Measurements from ENCODE around the gene NRTN. TPM values are rescaled to one million over a fixed set of nuclear protein-coding genes. Genes with fewer than 3 reads are reported as not detected.
A peak's percentile ranks its signal among the peaks of the same experiment; 100 is the strongest.

NRTN gene, protein sequence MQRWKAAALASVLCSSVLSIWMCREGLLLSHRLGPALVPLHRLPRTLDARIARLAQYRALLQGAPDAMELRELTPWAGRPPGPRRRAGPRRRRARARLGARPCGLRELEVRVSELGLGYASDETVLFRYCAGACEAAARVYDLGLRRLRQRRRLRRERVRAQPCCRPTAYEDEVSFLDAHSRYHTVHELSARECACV
- total RNA-seq (2022): 2.6 and 3.9 TPM in 2 replicates
- Bru-seq, nascent RNA: percentile 31 among the genes with signal in this experiment
- percentile 22 among the genes with signal in this experiment for BruChase-seq, experiment 1, labeled RNA remaining after a 2-hour chase
- percentile 39 among the genes with signal in this experiment for BruChase-seq, experiment 2, labeled RNA remaining after a 6-hour chase
- long read RNA-seq, partial matches to known transcripts: 0 of 11 reads
- long read RNA-seq, other reads (novel, unspliced or antisense): 11 of 11 reads

DNA sequence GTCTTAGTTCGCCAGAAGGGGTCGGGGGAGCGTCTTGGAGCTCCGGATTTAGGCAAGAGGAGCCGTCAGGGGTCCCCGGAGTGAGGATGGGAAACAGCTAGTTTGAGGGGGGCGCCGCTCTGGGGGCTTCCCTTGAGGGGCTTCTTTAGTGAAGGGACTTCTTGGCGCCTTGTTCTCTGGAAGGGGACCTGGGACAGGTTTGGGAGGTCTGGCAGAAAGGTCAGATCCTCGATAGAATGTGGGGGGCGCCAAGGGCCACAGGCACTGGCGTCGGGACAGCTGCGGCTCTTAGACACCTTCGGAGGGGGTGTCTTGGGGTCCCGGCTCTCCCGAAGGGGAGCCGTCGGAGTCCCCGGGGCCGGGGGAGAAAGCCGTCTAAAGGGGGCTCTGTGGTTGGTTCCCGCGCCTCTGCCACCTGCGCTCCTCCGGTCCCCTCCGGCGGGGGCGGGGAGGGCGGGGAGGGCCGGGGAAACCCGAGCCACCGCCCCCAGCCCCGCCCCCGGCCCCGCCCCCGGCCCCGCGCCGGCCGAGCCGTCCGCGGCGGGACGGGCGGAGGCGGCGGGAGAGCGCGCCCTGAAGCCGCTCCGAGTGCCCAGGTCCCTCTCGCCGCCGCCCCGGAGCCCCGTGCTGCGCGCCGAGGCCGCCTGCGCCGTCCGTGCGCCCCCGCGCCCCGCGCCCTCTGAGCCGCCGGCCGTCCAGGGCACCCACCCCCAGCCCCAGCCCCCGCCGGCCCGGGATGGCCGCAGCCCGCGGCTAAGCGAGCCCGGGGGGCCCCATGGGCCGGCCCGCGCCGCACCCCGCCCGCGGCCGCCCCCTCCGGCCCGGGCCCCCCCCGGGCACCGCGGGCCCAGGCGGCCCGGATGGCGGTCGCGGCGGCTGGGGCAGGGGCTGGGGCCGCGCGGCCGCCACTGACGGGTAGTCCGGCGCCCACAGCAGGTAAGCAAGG is at the start of gene NRTN:
NRTN (plus strand) TSS at position 552 of the 946 bp plus-strand sequence. CDS start 19,099 bp downstream, outside the sequence.
- peak within 1 kb of the TSS; percentile 53 for H3K27ac Mint-ChIP-seq (ENCODE audit: unreplicated experiment)
- no peaks in the 10 kb centered on the region for H3K4me1 Mint-ChIP-seq (ENCODE audit: low read depth, unreplicated experiment)
- peak in 1 of 2 experiments; percentile 2 for TF ChIP-seq CTCF (IDR thresholded peaks at IDR 0.05; ENCODE audit: insufficient read depth in 1 of 2, low read depth in 1 of 2, low read length in 1 of 2, severe bottlenecking in 1 of 2, unreplicated experiment in 1 of 2)
- H3K36me3 Mint-ChIP-seq (ENCODE audit: insufficient read depth, unreplicated experiment): no peaks in the 10 kb centered on the region
- no peaks in the 10 kb centered on the region for H3K9me3 Mint-ChIP-seq (ENCODE audit: unreplicated experiment)
- Histone ChIP-seq H3K27me3 (replicated peaks; ENCODE audit: control insufficient read depth, insufficient read depth, low read length) (no peaks in the 10 kb centered on the region), H3K36me3 (ENCODE audit: control insufficient read depth, insufficient read depth, low read length) (no peaks in the 10 kb centered on the region), H3K4me1 (0 out of 2 replicates have a peak, but pooled peaks cover 3% of the 10 kb centered on the region), H3K4me3 (ENCODE audit: low read depth, low read length) (peak within 1 kb of the TSS; percentile 57), H3K9me3 (no peaks in the 10 kb centered on the region)
- POLR2A ChIA-PET: interaction anchor here (0.6 to 1.3 kb wide), 3 partner anchors 23 to 99 kb away, joined by 3 to 15 read pairs (median 7); partner anchors contain the start of genes NDUFA11 and VMAC
- H3K27me3 Mint-ChIP-seq (ENCODE audit: insufficient read depth, unreplicated experiment): no peaks in the 10 kb centered on the region
- H3K4me3 Mint-ChIP-seq (ENCODE audit: unreplicated experiment): peak within 1 kb of the TSS; percentile 75
- CTCF ChIA-PET: interaction anchor here (0.9 to 2.0 kb wide), 24 partner anchors 11 to 294 kb away, joined by 3 to 56 read pairs (median 6); partner anchors contain the start of genes CATSPERD, DUS3L, LONP1 and NDUFA11
- BruUV-seq (replicated peaks): no TSS peak
- DNase-seq: peak in 1 of 2 experiments; percentile 64
- intact Hi-C loops (cut with micrococcal nuclease; ENCODE audit: unreplicated experiment): loop anchor here (1.0 to 2.0 kb wide), 3 partner anchors 19 to 100 kb away; partner anchors contain the start of gene VMAC

GRCh38 chr19:5762608-5763217 is 42.2 kb upstream of the NRTN start:
- Mint-ChIP-seq H3K36me3 (ENCODE audit: insufficient read depth, unreplicated experiment) (no peaks in the 10 kb centered on the region), H3K4me3 (ENCODE audit: unreplicated experiment) (no peak overlapping the region), H3K4me1 (ENCODE audit: low read depth, unreplicated experiment) (no peaks in the 10 kb centered on the region), H3K27ac (ENCODE audit: unreplicated experiment) (no peak overlapping the region), H3K27me3 (ENCODE audit: insufficient read depth, unreplicated experiment) (peaks cover 4% of the 10 kb centered on the region), H3K9me3 (ENCODE audit: unreplicated experiment) (peaks cover 14% of the 10 kb centered on the region)
- ChIA-PET CTCF (no interaction called here), POLR2A (no interaction called here)
- no TSS peak for BruUV-seq (replicated peaks)
- no peaks in the 10 kb centered on the region for H3K27me3 ChIP-seq (replicated peaks; ENCODE audit: control insufficient read depth, insufficient read depth, low read length)
- TF ChIP-seq CTCF (IDR thresholded peaks at IDR 0.05; ENCODE audit: insufficient read depth in 1 of 2, low read depth in 1 of 2, low read length in 1 of 2, severe bottlenecking in 1 of 2, unreplicated experiment in 1 of 2): no peak
- H3K36me3 ChIP-seq (ENCODE audit: control insufficient read depth, insufficient read depth, low read length): no peaks in the 10 kb centered on the region
- H3K4me3 ChIP-seq (ENCODE audit: low read depth, low read length): no peak overlapping the region
- intact Hi-C loops (cut with micrococcal nuclease; ENCODE audit: unreplicated experiment): no loop called here
- no peaks in the 10 kb centered on the region for H3K9me3 ChIP-seq
- H3K4me1 ChIP-seq: no peaks in the 10 kb centered on the region
- no peak for DNase-seq

All from Caco-2 (cell line).